GM12864 (cell line): ENCODE results near the gene SLC22A4.

Source experiments
- DNase-seq: peaks from one replicate; pipeline ENCODE4 v3.0.0-alpha.2; 2011; ENCODE audit warnings: low read depth
- H3K4me3 ChIP-seq: 2 replicates; pipeline ENCODE4 v1.5.1; 2011; ENCODE audit warnings: mild to moderate bottlenecking, low read depth, low read length, control low read depth
- TF ChIP-seq, protein P1 (sequence below): IDR thresholded peaks from 2 replicates; pipeline ENCODE4 v1.5.1; 2011; ENCODE audit warnings: low read depth, mild to moderate bottlenecking, moderate library complexity, low read length, control low read depth, inconsistent platforms; ENCODE audit errors: missing control alignments

SLC22A4 gene

DNA sequence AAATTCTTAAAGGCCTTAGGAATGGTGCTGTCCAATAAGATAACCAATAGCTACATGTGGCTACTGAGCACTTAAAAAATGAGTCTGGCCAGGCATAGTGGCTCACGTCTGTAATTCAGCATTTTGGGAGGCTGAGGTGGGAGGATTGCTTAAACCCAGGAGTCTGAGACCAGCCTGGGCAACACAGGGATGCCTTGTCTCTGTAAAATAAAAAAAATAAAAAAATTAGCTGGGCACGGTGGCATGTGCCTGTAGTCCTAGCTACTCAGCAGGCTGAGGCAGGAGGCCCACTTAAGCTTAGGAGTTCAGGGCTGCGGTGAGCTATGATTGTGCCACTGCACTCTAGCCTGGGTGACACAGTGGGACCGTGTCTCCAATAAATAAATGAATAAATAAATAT is 74.0 kb downstream of the SLC22A4 start:
- DNase-seq: no peak
- no peak overlapping the region for H3K4me3 ChIP-seq
- TF ChIP-seq, protein P1, sequence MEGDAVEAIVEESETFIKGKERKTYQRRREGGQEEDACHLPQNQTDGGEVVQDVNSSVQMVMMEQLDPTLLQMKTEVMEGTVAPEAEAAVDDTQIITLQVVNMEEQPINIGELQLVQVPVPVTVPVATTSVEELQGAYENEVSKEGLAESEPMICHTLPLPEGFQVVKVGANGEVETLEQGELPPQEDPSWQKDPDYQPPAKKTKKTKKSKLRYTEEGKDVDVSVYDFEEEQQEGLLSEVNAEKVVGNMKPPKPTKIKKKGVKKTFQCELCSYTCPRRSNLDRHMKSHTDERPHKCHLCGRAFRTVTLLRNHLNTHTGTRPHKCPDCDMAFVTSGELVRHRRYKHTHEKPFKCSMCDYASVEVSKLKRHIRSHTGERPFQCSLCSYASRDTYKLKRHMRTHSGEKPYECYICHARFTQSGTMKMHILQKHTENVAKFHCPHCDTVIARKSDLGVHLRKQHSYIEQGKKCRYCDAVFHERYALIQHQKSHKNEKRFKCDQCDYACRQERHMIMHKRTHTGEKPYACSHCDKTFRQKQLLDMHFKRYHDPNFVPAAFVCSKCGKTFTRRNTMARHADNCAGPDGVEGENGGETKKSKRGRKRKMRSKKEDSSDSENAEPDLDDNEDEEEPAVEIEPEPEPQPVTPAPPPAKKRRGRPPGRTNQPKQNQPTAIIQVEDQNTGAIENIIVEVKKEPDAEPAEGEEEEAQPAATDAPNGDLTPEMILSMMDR: no peak

DNA sequence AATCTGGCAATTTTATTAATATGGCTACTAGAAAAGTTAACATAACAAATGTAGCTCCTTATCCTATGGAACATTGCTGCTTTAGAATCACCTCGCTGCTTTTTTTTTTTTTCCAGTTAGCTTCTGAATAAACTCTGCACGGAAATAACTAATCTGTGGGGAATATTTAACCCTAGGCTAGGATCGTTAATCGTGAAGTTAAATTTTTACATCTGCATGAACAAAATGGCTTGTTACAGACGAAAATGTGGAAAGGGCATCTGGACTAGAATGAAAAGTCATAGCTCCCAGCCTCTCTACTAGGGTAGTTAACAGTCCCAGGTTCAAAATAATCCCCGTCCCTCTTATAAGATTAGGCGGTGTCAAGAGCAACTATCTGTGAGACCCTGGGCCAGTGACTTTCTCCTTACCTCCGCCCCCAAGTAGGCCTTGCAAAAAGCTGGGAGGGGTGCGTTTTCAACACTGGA is 74.8 kb downstream of the SLC22A4 start:
- no peak for DNase-seq

DNA sequence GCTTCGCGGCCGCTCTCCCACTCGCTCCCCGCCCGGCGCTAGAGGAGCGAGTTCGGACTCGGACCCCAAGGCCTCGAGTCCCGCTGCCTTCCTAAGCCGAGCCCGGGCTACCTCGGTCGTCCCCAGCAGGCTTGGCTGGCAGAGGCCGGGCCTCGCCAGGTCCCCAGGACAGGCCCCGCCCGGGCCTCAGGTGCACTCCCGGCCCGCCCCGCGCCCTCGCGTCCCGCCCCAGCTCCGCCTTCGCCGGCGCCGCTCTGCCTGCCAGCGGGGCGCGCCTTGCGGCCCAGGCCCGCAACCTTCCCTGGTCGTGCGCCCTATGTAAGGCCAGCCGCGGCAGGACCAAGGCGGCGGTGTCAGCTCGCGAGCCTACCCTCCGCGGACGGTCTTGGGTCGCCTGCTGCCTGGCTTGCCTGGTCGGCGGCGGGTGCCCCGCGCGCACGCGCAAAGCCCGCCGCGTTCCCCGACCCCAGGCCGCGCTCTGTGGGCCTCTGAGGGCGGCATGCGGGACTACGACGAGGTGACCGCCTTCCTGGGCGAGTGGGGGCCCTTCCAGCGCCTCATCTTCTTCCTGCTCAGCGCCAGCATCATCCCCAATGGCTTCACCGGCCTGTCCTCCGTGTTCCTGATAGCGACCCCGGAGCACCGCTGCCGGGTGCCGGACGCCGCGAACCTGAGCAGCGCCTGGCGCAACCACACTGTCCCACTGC is 75.4 kb downstream of the SLC22A4 start, which contains the start of gene SLC22A5:
SLC22A5 (plus strand) TSS at position 237 of the 707 bp plus-strand sequence; CDS start at position 500, 263 bp downstream.
- peak within 1 kb of the TSS; percentile 72 for H3K4me3 ChIP-seq
- TF ChIP-seq, protein P1: no peak
- no peak for DNase-seq

More for the DNA sequence above, 74.8 kb downstream of the SLC22A4 start:
- peak overlapping the region; percentile 72 for H3K4me3 ChIP-seq
- TF ChIP-seq, protein P1: no peak

DNA sequence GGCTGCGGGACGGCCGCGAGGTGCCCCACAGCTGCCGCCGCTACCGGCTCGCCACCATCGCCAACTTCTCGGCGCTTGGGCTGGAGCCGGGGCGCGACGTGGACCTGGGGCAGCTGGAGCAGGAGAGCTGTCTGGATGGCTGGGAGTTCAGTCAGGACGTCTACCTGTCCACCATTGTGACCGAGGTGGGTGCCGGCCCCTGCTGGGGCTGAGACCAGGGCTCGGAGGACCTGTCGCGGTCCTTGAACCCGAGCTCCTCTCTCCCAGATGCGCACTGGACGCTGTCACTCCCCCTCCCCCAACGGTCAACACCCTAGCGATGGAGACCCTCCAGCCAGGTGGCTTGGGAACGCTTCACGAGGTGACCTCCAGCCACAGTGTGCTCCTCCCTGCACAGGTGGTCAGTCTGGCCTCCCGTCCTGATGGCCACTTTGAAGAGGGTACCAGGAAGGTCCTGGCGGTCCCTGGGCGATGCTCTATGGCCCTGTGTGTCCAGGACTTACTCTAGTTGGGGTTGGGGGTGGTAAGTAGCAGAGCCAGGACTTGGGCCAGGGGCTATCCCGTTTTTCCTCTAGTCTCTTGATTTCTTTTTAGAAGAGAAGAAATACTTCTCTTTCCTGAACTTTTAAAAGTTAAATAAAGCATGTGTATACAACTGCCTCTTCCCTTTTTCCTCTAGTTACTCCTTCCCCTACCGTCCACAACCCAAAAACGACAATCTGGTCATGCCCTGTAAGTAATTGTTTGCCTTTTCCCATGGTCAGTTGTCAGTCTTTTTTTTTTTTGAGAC is 76.2 kb downstream of the SLC22A4 start:
- H3K4me3 ChIP-seq: peak overlapping the region; percentile 72
- no peak for DNase-seq
- TF ChIP-seq, protein P1: no peak

DNA sequence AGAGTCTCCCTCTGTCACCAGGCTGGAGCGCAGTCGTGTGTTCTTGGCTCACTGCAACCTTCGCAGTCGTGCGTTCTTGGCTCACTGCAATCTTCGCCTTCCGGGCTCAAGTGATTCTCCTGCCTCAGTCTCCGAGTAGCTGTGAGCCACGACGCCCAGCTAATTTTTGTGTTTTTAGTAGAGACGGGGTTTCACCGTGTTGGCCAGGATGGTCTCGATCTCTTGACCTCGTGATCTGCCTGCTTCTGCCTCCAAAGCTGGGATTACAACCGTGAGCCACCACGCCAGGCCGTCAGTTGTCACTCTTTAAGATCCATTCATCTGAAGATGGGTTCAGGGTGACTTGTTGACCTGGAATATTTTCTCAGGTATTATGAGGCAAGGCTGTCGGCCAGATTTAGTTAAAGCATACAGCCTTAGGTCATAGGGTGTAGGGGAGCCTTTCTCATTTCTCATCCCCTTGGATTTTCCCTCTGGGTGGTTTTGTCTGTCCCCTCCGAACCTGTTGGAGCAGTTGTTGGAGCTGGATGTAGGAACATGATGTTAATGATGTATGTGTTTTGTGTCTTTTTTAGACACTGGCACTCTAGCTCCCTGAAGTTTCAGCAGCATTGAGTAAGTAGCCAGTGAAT is 76.9 kb downstream of the SLC22A4 start:
- TF ChIP-seq, protein P1: no peak
- DNase-seq: no peak
- no peak overlapping the region for H3K4me3 ChIP-seq

DNA sequence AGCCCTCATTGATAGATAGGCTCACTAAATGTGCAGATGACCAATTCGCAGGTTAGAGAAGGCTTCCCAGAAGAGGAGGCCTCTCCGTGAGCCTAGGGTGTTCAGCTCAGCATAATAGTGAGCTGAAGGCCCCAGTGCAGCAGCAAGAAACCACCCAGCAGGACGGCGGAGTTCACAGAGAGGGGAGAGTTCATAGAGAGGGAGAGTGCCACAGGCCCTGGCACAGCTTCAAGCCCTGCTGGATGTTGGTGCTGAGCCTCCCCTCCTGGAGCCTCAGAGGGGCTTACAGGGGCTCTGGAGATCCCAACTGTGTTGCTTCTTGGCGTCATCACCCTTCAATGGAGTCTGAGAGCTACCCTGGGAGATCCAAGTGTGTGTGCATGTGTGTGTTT is 77.4 kb downstream of the SLC22A4 start:
- H3K4me3 ChIP-seq: no peak overlapping the region

More for the DNA sequence above, 77.4 kb downstream of the SLC22A4 start:
- no peak for DNase-seq
- TF ChIP-seq, protein P1: no peak
